Measurements from ENCODE around the gene LRCH3. TPM values are rescaled to one million over a fixed set of nuclear protein-coding genes. Genes with fewer than 3 reads are reported as not detected.
"Not testable (repeated sequence)": the region's sequence is repeated elsewhere in the genome, so short reads cannot be mapped to it uniquely, and the experiment has no call there.

Gene LRCH3
- total and polyA plus RNA-seq, 4 donors, result 15.4 to 104 (median 47.2) TPM

- intact Hi-C loops (cut with DNase I), result loop anchor here (2.0 to 5.0 kb wide), 2 partner anchors 36 to 37 kb away; no protein-coding TSS in a partner anchor
- ATAC-seq (ENCODE audit: low FRiP score) (peak; percentile 96), DNase-seq (peak; percentile 93 to 95)
- WGBS, 2 donors, result 10% methylated on average over 17 of the region's 17 CpGs
- Histone ChIP-seq H3K27me3 (ENCODE audit: control insufficient read depth in 1 of 2, insufficient read depth in 2 of 2, low read length in 1 of 2) (no peaks in the 10 kb centered on the region), H3K4me1 (ENCODE audit: control insufficient read depth in 1 of 2, insufficient read depth in 2 of 2, low read length in 2 of 2) (no peaks in the 10 kb centered on the region), H3K9me3 (ENCODE audit: control insufficient read depth, low read length) (no peaks in the 10 kb centered on the region), H3K36me3 (ENCODE audit: control insufficient read depth in 1 of 2, insufficient read depth in 2 of 2, low read length in 1 of 2) (no peaks in the 10 kb centered on the region), H3K4me3 (ENCODE audit: low read length in 2 of 2) (no peak overlapping the region), H3K27ac (ENCODE audit: low read depth in 1 of 2, low read length in 2 of 2) (no peak overlapping the region)
Observed at GRCh38 chr3:197906023-197906849, 115.2 kb downstream of the LRCH3 start.

GRCh38 chr3:197906850-197907187 lies 115.8 kb downstream of the LRCH3 start:
- intact Hi-C loops (cut with DNase I), result loop anchor here (2.0 to 5.0 kb wide), 2 partner anchors 35 to 36 kb away; no protein-coding TSS in a partner anchor
- H3K27ac ChIP-seq (ENCODE audit: low read depth in 1 of 2, low read length in 2 of 2), result no peak overlapping the region
- WGBS, 2 donors, result 64 to 70% methylated on average over 3 of the region's 3 CpGs

GRCh38 chr3:197907196-197907595 lies 116.1 kb downstream of the LRCH3 start:
- Histone ChIP-seq H3K36me3 (ENCODE audit: control insufficient read depth in 1 of 2, insufficient read depth in 2 of 2, low read length in 1 of 2) (no peaks in the 10 kb centered on the region), H3K4me1 (ENCODE audit: control insufficient read depth in 1 of 2, insufficient read depth in 2 of 2, low read length in 2 of 2) (no peaks in the 10 kb centered on the region), H3K27me3 (ENCODE audit: control insufficient read depth in 1 of 2, insufficient read depth in 2 of 2, low read length in 1 of 2) (no peaks in the 10 kb centered on the region), H3K4me3 (ENCODE audit: low read length in 2 of 2) (no peak overlapping the region), H3K27ac (ENCODE audit: low read depth in 1 of 2, low read length in 2 of 2) (no peak overlapping the region), H3K9me3 (ENCODE audit: control insufficient read depth, low read length) (no peaks in the 10 kb centered on the region)
- no peak for ATAC-seq (ENCODE audit: low FRiP score)
- 65 to 71% methylated on average over 2 of the region's 2 CpGs for WGBS, 2 donors
- no peak for DNase-seq
- intact Hi-C loops (cut with DNase I), result loop anchor here (2.0 to 5.0 kb wide), 2 partner anchors 35 to 36 kb away; no protein-coding TSS in a partner anchor

More at GRCh38 chr3:197906850-197907187, 115.8 kb downstream of the LRCH3 start:
- no peak for DNase-seq
- no peak overlapping the region for H3K4me3 ChIP-seq (ENCODE audit: low read length in 2 of 2)
- H3K4me1 ChIP-seq (ENCODE audit: control insufficient read depth in 1 of 2, insufficient read depth in 2 of 2, low read length in 2 of 2), result no peaks in the 10 kb centered on the region
- H3K27me3 ChIP-seq (ENCODE audit: control insufficient read depth in 1 of 2, insufficient read depth in 2 of 2, low read length in 1 of 2), result no peaks in the 10 kb centered on the region
- H3K9me3 ChIP-seq (ENCODE audit: control insufficient read depth, low read length), result no peaks in the 10 kb centered on the region
- ATAC-seq (ENCODE audit: low FRiP score), result no peak
- H3K36me3 ChIP-seq (ENCODE audit: control insufficient read depth in 1 of 2, insufficient read depth in 2 of 2, low read length in 1 of 2), result no peaks in the 10 kb centered on the region

- ATAC-seq (ENCODE audit: low FRiP score), result not testable (repeated sequence)
- 85 to 88% methylated on average over 2 of the region's 2 CpGs for WGBS, 2 donors
Observed at GRCh38 chr3:197908550-197908949, 117.5 kb downstream of the LRCH3 start.

DNA sequence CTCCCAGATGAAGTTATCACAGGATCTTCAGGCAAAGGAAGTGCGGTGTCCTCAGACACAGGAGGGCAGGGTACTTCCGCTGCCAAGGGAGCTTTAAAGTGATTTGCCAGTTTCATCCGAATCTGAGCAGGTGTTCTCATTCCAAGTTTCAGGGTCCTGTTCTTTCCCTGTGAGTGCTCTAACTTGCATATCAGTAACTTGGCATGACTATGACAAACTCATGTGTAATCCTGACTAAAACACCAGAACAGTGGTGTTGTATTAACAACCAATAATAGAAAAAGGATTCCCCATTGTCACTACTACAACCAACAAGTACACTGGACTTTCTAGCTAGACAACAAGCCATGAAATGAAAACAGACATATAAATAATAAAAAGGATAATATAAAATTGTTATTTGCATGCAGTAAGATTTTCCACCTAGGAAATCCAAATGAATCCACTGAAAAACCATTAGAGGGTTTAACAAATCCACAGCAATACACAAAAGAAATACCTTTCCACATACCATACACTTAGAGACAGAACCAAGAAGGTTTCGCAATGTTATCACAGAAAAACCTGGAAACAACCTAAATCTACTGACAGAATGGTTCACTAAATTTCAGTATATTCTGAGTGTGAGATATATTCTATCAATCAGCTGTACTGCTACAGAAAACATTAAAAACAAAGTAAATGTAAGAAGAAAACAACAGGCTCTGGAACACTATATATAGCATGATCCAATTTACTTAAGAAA lies 118.1 kb downstream of the LRCH3 start:
- H3K36me3 ChIP-seq (ENCODE audit: control insufficient read depth in 1 of 2, insufficient read depth in 2 of 2, low read length in 1 of 2), result no peaks in the 10 kb centered on the region
- no peak overlapping the region for H3K4me3 ChIP-seq (ENCODE audit: low read length in 2 of 2)
- no peak overlapping the region for H3K27ac ChIP-seq (ENCODE audit: low read depth in 1 of 2, low read length in 2 of 2)
- WGBS, 2 donors, result 89 to 92% methylated on average over 4 of the region's 4 CpGs
- no peaks in the 10 kb centered on the region for H3K27me3 ChIP-seq (ENCODE audit: control insufficient read depth in 1 of 2, insufficient read depth in 2 of 2, low read length in 1 of 2)
- ATAC-seq (ENCODE audit: low FRiP score) (no peak), DNase-seq (no peak)
- no peaks in the 10 kb centered on the region for H3K9me3 ChIP-seq (ENCODE audit: control insufficient read depth, low read length)
- no peaks in the 10 kb centered on the region for H3K4me1 ChIP-seq (ENCODE audit: control insufficient read depth in 1 of 2, insufficient read depth in 2 of 2, low read length in 2 of 2)
- intact Hi-C loops (cut with DNase I), result loop anchor here in 1 of 2 donors (5.0 kb wide), 1 partner anchor 33 kb away; no protein-coding TSS in a partner anchor

More at GRCh38 chr3:197908550-197908949, 117.5 kb downstream of the LRCH3 start:
- H3K27me3 ChIP-seq (ENCODE audit: control insufficient read depth in 1 of 2, insufficient read depth in 2 of 2, low read length in 1 of 2); H3K4me1 ChIP-seq (ENCODE audit: control insufficient read depth in 1 of 2, insufficient read depth in 2 of 2, low read length in 2 of 2); H3K36me3 ChIP-seq (ENCODE audit: control insufficient read depth in 1 of 2, insufficient read depth in 2 of 2, low read length in 1 of 2); H3K9me3 ChIP-seq (ENCODE audit: control insufficient read depth, low read length); DNase-seq; H3K4me3 ChIP-seq (ENCODE audit: low read length in 2 of 2); H3K27ac ChIP-seq (ENCODE audit: low read depth in 1 of 2, low read length in 2 of 2): not testable (repeated sequence)
- intact Hi-C loops (cut with DNase I), result loop anchor here in 1 of 2 donors (5.0 kb wide), 1 partner anchor 34 kb away; no protein-coding TSS in a partner anchor

GRCh38 chr3:197912741-197913476 lies 121.9 kb downstream of the LRCH3 start:
- no peak overlapping the region for H3K27ac ChIP-seq (ENCODE audit: low read depth in 1 of 2, low read length in 2 of 2)
- 88 to 90% methylated on average over 33 of the region's 33 CpGs for WGBS, 2 donors
- no peaks in the 10 kb centered on the region for H3K27me3 ChIP-seq (ENCODE audit: control insufficient read depth in 1 of 2, insufficient read depth in 2 of 2, low read length in 1 of 2)
- no peaks in the 10 kb centered on the region for H3K4me1 ChIP-seq (ENCODE audit: control insufficient read depth in 1 of 2, insufficient read depth in 2 of 2, low read length in 2 of 2)
- DNase-seq, result no peak
- no peak for ATAC-seq (ENCODE audit: low FRiP score)
- no peaks in the 10 kb centered on the region for H3K9me3 ChIP-seq (ENCODE audit: control insufficient read depth, low read length)
- no peak overlapping the region for H3K4me3 ChIP-seq (ENCODE audit: low read length in 2 of 2)
- intact Hi-C loops (cut with DNase I), result no loop called here
- H3K36me3 ChIP-seq (ENCODE audit: control insufficient read depth in 1 of 2, insufficient read depth in 2 of 2, low read length in 1 of 2), result no peaks in the 10 kb centered on the region

DNA sequence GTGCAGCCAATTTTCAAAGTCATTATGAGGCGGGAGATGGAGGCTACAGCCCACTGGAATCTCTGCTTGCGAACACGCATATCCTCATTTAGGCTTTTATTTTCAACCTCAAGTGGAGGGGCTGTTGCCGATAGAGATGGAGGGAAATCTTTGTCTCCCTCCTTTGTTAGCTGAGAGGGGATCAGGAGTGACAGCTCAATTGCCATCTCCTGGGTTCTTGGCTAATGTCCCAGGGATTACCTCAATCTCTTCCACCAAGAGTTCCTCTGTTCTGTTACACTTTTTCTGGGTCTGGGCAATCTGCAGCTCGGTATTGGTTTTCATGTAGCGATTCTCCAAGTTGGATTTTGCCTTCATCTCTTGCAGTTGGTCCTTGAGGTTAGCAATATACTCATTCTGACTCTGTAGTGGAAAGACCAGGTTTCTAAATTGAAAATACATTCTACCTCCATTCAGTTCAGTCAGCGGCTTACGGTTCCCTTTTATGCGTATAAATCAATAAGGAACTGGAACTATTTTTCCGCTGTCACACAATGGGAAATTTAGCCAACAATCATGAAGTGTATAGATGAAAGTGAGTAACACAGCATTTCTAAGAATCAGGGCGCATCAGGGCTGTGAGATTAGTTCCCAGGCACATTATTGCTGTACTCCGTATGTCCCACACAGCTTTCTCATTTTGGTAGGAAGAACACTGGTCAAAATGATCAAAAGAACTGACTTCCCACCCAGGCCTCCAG lies 122.8 kb downstream of the LRCH3 start:
- no peaks in the 10 kb centered on the region for H3K27me3 ChIP-seq (ENCODE audit: control insufficient read depth in 1 of 2, insufficient read depth in 2 of 2, low read length in 1 of 2)
- no peaks in the 10 kb centered on the region for H3K9me3 ChIP-seq (ENCODE audit: control insufficient read depth, low read length)
- no peaks in the 10 kb centered on the region for H3K36me3 ChIP-seq (ENCODE audit: control insufficient read depth in 1 of 2, insufficient read depth in 2 of 2, low read length in 1 of 2)
- WGBS, 2 donors, result 93 to 96% methylated on average over 12 of the region's 12 CpGs
- no peak for DNase-seq
- H3K4me3 ChIP-seq (ENCODE audit: low read length in 2 of 2), result no peak overlapping the region
- intact Hi-C loops (cut with DNase I), result no loop called here
- no peak for ATAC-seq (ENCODE audit: low FRiP score)
- H3K27ac ChIP-seq (ENCODE audit: low read depth in 1 of 2, low read length in 2 of 2), result no peak overlapping the region
- H3K4me1 ChIP-seq (ENCODE audit: control insufficient read depth in 1 of 2, insufficient read depth in 2 of 2, low read length in 2 of 2), result no peaks in the 10 kb centered on the region

All from aorta (tissue), 5 donors.